Left lung (tissue), 10 donors: ENCODE results near the gene ANKRD18A. TPM values are rescaled to one million over a fixed set of nuclear protein-coding genes. Genes with fewer than 3 reads are reported as not detected.
A peak's percentile ranks its signal among the peaks of the same experiment; 100 is the strongest.

Source experiments
- ATAC-seq: fragments of 200-7000 bp; cut with Tn5 transposase; one replicate; pipeline ENCODE4 v1.9.1; 2020; ENCODE audit warnings: moderate library complexity
- DNase-seq, 4 donors: peaks; one replicate each; pipeline ENCODE4 v3.0.0-alpha.2; 2013 to 2020
- H3K27ac ChIP-seq, 2 donors: fragments of 200-600 bp; sonication (generic) in 1 of 2; one replicate each; pipeline versions ENCODE4 v1.5.0 to v1.8.0; 2020 to 2021
- H3K27me3 ChIP-seq, 2 donors: fragments of 200-600 bp; sonication (generic) in 1 of 2; one replicate each; pipeline versions ENCODE4 v1.5.0 to v1.8.0; 2020 to 2021
- H3K36me3 ChIP-seq, 2 donors: fragments of 200-600 bp; sonication (generic) in 1 of 2; one replicate each; pipeline versions ENCODE4 v1.5.0 to v1.8.0; 2020 to 2021
- H3K4me1 ChIP-seq, 2 donors: fragments of 200-600 bp; one replicate each; pipeline ENCODE4 v1.8.0; 2021
- H3K4me3 ChIP-seq, 2 donors: fragments of 200-600 bp; sonication (generic) in 1 of 2; one replicate each; pipeline versions ENCODE4 v1.5.0 to v1.8.0; 2020 to 2021; ENCODE audit warnings: mild to moderate bottlenecking in 1 of 2
- H3K9me3 ChIP-seq, 2 donors: fragments of 200-600 bp; sonication (generic) in 1 of 2; one replicate each; pipeline versions ENCODE4 v1.5.0 to v1.8.0; 2020 to 2021
- CTCF ChIP-seq, 2 donors: fragments of 200-600 bp; sonication (generic) in 1 of 2; IDR thresholded peaks; one replicate each; pipeline versions ENCODE4 v1.5.0 to v1.8.0; 2021; ENCODE audit warnings: antibody characterized with exemption in 2 of 2
- intact Hi-C, 2 donors: fragments of 100-400 bp; cut with DNase I; formaldehyde crosslinking; loops; one replicate each; pipeline versions ENCODE4 v1.11.2 to v1.14.2; 2022
- polyA plus RNA-seq, 6 donors: library from polyadenylated mRNA; unstranded; fragments of 120-200 nt; gene quantifications; one replicate each; pipeline ENCODE4 v1.2.1, GENCODE V29; 2013; ENCODE audit not compliant: insufficient read length in 6 of 6
- total RNA-seq, 2 donors: library from RNA; stranded (reverse); fragmentation: NEBNext Ultra II Directional; extraction: Animal tissue kit (Norgen Biotek cat#: 25700); gene quantifications; one replicate each; pipeline ENCODE4 v1.2.1, GENCODE V29; 2021
- donor health status: DM: no; HTN: yes; CAD: no.
- donor health status: DM: no; HTN: no; CAD: no.

Gene ANKRD18A
- total and polyA plus RNA-seq, 8 donors = 2.2 to 7.0 (median 3.3) TPM

DNA sequence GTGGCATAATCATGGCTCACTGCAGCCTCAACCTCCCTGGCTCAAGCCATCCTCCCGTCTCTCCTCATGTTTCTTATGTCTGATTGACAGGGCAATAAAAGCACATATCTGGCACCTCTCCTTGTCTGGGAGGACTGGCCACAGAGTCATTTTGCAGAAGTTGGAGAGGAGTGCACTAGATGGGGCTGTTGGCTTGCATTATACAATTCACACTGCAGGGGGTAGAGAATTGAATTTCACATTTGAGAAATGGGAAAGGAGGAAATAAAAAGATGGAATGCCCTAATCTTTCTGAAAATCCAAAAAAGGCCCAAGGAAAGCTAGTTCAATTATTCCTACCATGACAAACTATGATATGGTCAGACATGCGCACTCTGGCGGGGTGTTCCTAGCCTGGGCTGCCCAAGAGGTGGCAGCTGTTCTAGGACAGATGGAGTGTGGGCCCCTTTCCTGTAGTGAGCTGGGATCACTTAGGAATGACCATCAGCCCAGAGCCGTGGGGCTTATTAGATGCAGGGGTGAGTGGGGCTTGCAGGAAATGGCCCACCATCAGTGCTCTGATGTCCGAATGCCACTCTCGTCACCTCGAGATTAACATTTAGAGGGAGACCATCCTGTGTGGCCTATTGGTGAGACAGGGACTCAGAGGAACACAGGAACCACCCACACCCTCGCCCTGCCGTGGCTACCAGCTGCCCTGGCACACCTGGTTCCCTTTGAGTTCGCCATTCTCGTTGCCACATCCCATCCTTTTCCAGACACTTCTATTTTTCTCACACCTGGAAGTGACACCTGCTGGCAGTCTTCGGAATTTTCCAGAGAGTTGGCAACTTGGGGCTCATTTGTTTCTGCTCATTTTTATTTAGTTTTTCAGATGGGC is 21.8 kb upstream of the ANKRD18A start:
- peaks cover 0 to 10% of the 10 kb centered on the region in 2 donors for H3K27me3 ChIP-seq
- no peak overlapping the region for H3K4me3 ChIP-seq
- ATAC-seq (peak; percentile 71), DNase-seq (peak in 2 of 4 donors; percentile 18 to 57)
- H3K4me1 ChIP-seq = no peaks in the 10 kb centered on the region
- intact Hi-C loops = no loop called here
- H3K27ac ChIP-seq = no peak overlapping the region
- H3K9me3 ChIP-seq = no peaks in the 10 kb centered on the region
- no peaks in the 10 kb centered on the region for H3K36me3 ChIP-seq
- TF ChIP-seq CTCF (IDR thresholded peaks at IDR 0.05) = no peak

DNA sequence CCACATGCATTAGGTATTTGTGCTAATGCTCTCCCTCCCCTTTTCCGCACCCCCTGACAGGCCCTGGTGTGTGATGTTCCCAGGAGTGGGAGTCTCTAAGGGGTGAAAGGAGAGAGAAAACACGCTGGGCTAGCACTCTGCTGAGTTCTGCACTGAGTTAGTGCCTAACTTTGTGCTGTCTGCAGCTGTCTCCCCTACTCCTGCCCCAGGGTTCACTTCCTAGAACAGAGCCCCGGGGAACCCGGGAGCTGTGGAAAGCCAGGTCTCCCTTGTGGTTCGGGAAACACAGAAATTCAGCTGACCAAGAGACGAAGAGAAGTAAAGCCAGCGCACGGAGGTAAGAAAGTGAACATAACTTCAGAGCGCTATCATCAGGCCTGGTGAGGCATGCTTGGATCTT is 20.7 kb upstream of the ANKRD18A start:
- Histone ChIP-seq H3K9me3 (no peaks in the 10 kb centered on the region), H3K27ac (no peak overlapping the region), H3K27me3 (peaks cover 0 to 10% of the 10 kb centered on the region in 2 donors), H3K36me3 (no peaks in the 10 kb centered on the region), H3K4me3 (no peak overlapping the region), H3K4me1 (no peaks in the 10 kb centered on the region)
- ATAC-seq (no peak), DNase-seq (no peak)
- intact Hi-C loops = no loop called here
- TF ChIP-seq CTCF (IDR thresholded peaks at IDR 0.05) = no peak

DNA sequence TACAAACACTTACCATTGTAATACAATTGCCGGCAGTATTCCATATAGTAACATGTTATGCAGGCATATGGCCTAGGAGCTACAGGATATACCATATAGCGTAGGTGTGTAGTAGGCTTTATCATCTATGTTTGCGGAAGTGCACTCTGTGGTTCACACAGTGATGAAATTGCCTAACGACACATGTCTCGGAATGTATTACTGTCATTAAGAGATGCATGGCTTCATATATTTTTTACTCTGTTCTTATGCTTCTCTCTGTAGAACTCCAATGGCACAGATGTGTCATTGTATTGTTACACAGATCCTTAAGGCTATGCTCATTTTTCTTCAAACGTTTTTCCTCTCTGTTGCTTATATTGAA is 19.2 kb upstream of the ANKRD18A start:
- no peak for TF ChIP-seq CTCF (IDR thresholded peaks at IDR 0.05)
- no peaks in the 10 kb centered on the region for H3K4me1 ChIP-seq
- no peaks in the 10 kb centered on the region for H3K36me3 ChIP-seq
- ATAC-seq (no peak), DNase-seq (no peak)
- H3K9me3 ChIP-seq = no peaks in the 10 kb centered on the region
- no peak overlapping the region for H3K4me3 ChIP-seq
- intact Hi-C loops = no loop called here
- H3K27me3 ChIP-seq = peaks cover 0 to 10% of the 10 kb centered on the region in 2 donors
- no peak overlapping the region for H3K27ac ChIP-seq

DNA sequence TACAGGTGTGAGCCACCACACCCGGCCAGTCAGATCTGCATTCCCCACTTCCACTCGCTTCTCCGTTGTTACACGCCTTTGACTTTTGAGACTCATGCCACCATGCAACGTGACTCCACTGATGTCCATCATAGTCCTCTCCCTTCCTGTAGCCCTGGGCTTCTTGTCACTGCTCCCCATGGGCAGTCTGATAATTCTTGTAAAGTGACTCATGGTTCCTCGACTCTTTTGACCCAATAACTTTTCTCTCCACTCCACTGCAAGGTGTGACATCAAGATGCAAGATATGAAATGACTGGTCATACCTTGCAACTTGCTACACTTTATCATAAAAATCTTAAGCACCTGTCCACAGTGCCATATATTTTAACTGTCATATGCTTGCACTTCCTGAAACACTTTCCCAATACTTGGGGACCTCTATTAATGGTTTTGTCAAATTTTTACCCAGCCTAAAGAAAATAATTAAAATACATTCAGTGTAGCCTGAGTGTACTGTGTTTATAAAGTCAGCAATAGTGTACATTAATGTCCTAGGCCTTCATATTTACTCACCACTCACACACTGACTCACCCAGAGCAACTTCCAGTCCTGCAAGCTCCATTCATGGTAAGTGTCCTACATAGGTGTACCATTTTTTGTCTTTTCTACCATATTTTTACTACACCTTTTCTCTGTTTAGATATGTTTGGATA is 18.6 kb upstream of the ANKRD18A start:
- TF ChIP-seq CTCF (IDR thresholded peaks at IDR 0.05) = no peak
- H3K27ac ChIP-seq = no peak overlapping the region
- DNase-seq (no peak), ATAC-seq (no peak)
- H3K9me3 ChIP-seq = no peaks in the 10 kb centered on the region
- intact Hi-C loops = no loop called here
- no peaks in the 10 kb centered on the region for H3K36me3 ChIP-seq
- H3K4me1 ChIP-seq = no peaks in the 10 kb centered on the region
- H3K27me3 ChIP-seq = peaks cover 0 to 10% of the 10 kb centered on the region in 2 donors
- H3K4me3 ChIP-seq = no peak overlapping the region

GRCh38 chr9:38634315-38634714 is 13.9 kb upstream of the ANKRD18A start:
- Histone ChIP-seq H3K36me3 (no peaks in the 10 kb centered on the region), H3K4me3 (no peak overlapping the region), H3K27ac (no peak overlapping the region), H3K27me3 (no peaks in the 10 kb centered on the region), H3K9me3 (no peaks in the 10 kb centered on the region), H3K4me1 (no peaks in the 10 kb centered on the region)
- no peak for ATAC-seq
- intact Hi-C loops = no loop called here
- TF ChIP-seq CTCF (IDR thresholded peaks at IDR 0.05) = no peak
- no peak for DNase-seq
